Spleen (tissue), 11 donors: ENCODE data around the gene TJP1. TPM values are rescaled to one million over a fixed set of nuclear protein-coding genes. Genes with fewer than 3 reads are reported as not detected.

ENCODE experiments used
- DNase-seq: peaks from one replicate; pipeline ENCODE4 v3.0.0-alpha.2; 2020
- H3K27ac ChIP-seq, 8 donors: fragments of 200-600 bp; sonication (generic) in 7 of 8; 1 replicate in 4 of 8; 2 replicates in 4 of 8; pipeline versions ENCODE4 v1.5.0 to v1.8.0; 2016 to 2021; ENCODE audit warnings: inconsistent platforms in 4 of 8, mild to moderate bottlenecking in 4 of 8, moderate library complexity in 1 of 8
- H3K27me3 ChIP-seq, 7 donors: fragments of 200-600 bp; sonication (generic) in 6 of 7; replicated peaks in 1 of 7; 1 replicate in 4 of 7; 2 replicates in 3 of 7; pipeline versions ENCODE4 v1.5.0 to v1.8.0; 2016 to 2021; ENCODE audit warnings: inconsistent platforms in 3 of 7, mild to moderate bottlenecking in 1 of 7
- H3K36me3 ChIP-seq, 6 donors: fragments of 200-600 bp; sonication (generic) in 5 of 6; 1 replicate in 4 of 6; 2 replicates in 2 of 6; pipeline versions ENCODE4 v1.5.0 to v1.8.0; 2016 to 2021; ENCODE audit warnings: inconsistent platforms in 2 of 6
- H3K4me1 ChIP-seq, 6 donors: fragments of 200-600 bp; sonication (generic) in 5 of 6; 1 replicate in 3 of 6; 2 replicates in 3 of 6; pipeline versions ENCODE4 v1.5.0 to v1.8.0; 2016 to 2021; ENCODE audit warnings: inconsistent platforms in 3 of 6
- H3K4me3 ChIP-seq, 8 donors: fragments of 200-600 bp; sonication (generic) in 7 of 8; 1 replicate in 4 of 8; 2 replicates in 4 of 8; pipeline versions ENCODE4 v1.5.0 to v1.8.0; 2016 to 2021; ENCODE audit warnings: inconsistent platforms in 4 of 8, mild to moderate bottlenecking in 4 of 8, moderate library complexity in 2 of 8
- H3K9me3 ChIP-seq, 8 donors: fragments of 200-600 bp; sonication (generic) in 7 of 8; 1 replicate in 4 of 8; 2 replicates in 4 of 8; pipeline versions ENCODE4 v1.5.0 to v1.8.0; 2016 to 2021; ENCODE audit warnings: inconsistent platforms in 4 of 8
- POLR2A ChIP-seq, 3 donors: fragments of 450-650 bp; IDR thresholded peaks; one replicate each; pipeline ENCODE4 v1.5.1; 2017; ENCODE audit warnings: antibody characterized with exemption in 3 of 3, mild to moderate bottlenecking in 1 of 3
- POLR2AphosphoS5 ChIP-seq, 3 donors: sonication (generic); formaldehyde crosslinking; IDR thresholded peaks; one replicate each; pipeline ENCODE4 v1.5.1; 2017; ENCODE audit warnings: antibody characterized with exemption in 3 of 3
- WGBS, 5 donors: extraction: QIAGEN DNeasy Blood & Tissue Kit in 3 of 5; methylation state at CpG; one replicate each; pipeline versions ENCODE4 v1.1.5 to v1.1.7; 2013 to 2018; 5-methylcytosine and 5-hydroxymethylcytosine counted together
- intact Hi-C: fragments of 100-400 bp; cut with DNase I; formaldehyde crosslinking; loops from one replicate; pipeline ENCODE4 v1.15.0; 2023; ENCODE audit warnings: low total_unique reads
- polyA plus RNA-seq, 3 donors: library from polyadenylated mRNA; stranded (reverse); fragments of 200-250 nt; gene quantifications; one replicate each; pipeline ENCODE4 v1.2.1, GENCODE V29; 2013
- small RNA-seq, 4 donors: library from RNA; depleted of rRNA; stranded (forward); fragments of <200 nt; gene quantifications; one replicate each; pipeline ENCODE3, GENCODE V24; 2016
- total RNA-seq, 7 donors: library from RNA; depleted of rRNA in 3 of 7; stranded (reverse); fragments of >200 nt in 3 of 7; fragmentation: NEBNext Ultra II Directional in 4 of 7; extraction: Animal tissue kit (Norgen Biotek cat#: 25700) in 4 of 7; gene quantifications; one replicate each; pipeline versions ENCODE4 v1.1.0 to v1.2.1, GENCODE V29; 2016 to 2021
- TF ChIP-seq, protein P1 (sequence below), 11 experiments: fragments of 200-600 bp in 7 of 11; fragments of 450-650 bp in 4 of 11; sonication (generic) in 4 of 11; IDR thresholded peaks in 8 of 11; conservative IDR thresholded peaks in 3 of 11; 1 replicate in 7 of 11; 2 replicates in 4 of 11; pipeline versions ENCODE4 v1.4.0 to v1.8.0; 2016 to 2021; ENCODE audit warnings: antibody characterized with exemption in 11 of 11, inconsistent platforms in 4 of 11, mild to moderate bottlenecking in 1 of 11
- donor health status: healthy with polysubstance abuse.
- donor health status: DM: no; HTN: no; CAD: no; lungs with moderate emphysema.
- donor health status: DM: no; HTN: no; CAD: no.
- donor health status: Bipolar disorder and iron deficiency.
- donor health status: healthy.
- donor health status: DM: no; HTN: no; CAD: no.
- donor health status: DM: yes; HTN: yes; CAD: no.

The TJP1 gene
- total and polyA plus RNA-seq, 10 donors: 2.9 to 71.8 (median 49.7) TPM

DNA sequence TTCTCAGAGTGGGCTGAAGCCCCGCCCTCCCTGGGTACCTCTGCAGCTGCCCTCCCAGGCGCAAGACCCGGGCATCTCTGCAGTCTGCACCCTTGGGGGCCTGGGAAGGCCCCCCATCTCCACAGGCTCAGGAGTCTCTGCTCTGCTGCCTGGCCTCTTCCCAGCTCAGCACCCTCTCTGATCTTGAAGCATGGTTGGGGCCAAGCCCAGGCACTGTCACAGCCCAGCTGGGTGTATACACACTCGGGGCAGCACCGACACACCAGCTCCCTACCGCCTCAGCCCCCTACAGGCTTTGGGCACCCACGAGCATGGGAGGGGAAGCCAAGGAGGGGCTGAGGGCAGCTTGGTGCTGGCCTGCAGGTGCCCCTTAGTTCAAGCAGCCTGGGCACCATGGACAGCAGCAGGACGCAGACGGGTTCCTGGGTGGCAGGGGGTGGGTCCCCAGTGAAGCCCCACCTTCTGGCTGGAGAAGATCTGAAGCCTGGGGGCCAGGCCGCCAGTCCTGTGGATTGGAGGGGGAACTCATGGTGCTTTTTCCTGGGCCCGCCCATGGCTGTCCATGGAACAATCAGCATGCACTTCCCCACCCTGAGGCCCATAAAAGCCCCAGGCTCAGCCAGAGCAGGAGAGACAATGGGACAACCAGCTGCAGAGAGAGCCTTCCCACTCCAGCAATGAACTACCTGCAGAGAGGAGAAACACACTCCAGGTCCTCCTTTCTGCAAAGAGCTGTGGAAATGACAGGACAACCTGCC lies 170.6 kb downstream of the TJP1 start:
- TF ChIP-seq POLR2AphosphoS5 (IDR thresholded peaks at IDR 0.05) (no peak), POLR2A (IDR thresholded peaks at IDR 0.05) (no peak)
- TF ChIP-seq, protein P1, sequence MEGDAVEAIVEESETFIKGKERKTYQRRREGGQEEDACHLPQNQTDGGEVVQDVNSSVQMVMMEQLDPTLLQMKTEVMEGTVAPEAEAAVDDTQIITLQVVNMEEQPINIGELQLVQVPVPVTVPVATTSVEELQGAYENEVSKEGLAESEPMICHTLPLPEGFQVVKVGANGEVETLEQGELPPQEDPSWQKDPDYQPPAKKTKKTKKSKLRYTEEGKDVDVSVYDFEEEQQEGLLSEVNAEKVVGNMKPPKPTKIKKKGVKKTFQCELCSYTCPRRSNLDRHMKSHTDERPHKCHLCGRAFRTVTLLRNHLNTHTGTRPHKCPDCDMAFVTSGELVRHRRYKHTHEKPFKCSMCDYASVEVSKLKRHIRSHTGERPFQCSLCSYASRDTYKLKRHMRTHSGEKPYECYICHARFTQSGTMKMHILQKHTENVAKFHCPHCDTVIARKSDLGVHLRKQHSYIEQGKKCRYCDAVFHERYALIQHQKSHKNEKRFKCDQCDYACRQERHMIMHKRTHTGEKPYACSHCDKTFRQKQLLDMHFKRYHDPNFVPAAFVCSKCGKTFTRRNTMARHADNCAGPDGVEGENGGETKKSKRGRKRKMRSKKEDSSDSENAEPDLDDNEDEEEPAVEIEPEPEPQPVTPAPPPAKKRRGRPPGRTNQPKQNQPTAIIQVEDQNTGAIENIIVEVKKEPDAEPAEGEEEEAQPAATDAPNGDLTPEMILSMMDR (IDR thresholded peaks at IDR 0.05 in 8 of 11, conservative IDR thresholded peaks at IDR 0.05 in 3 of 11): no peak
- Histone ChIP-seq H3K27ac (no peak overlapping the region), H3K4me1 (no peaks in the 10 kb centered on the region), H3K9me3 (peaks cover 0 to 34% (median 16%) of the 10 kb centered on the region in 8 donors), H3K36me3 (no peaks in the 10 kb centered on the region), H3K27me3 (no peaks in the 10 kb centered on the region), H3K4me3 (no peak overlapping the region)
- WGBS, 5 donors: 73 to 91% (median 86%) methylated on average over 9 to 11 of the region's 11 CpGs
- intact Hi-C loops: no loop called here
- DNase-seq: no peak

Small RNAs within 50 kb of the gene (small RNA-seq; reads per million reads assigned to genes)
- 0 reads per million in 4 donors for gene HMGN2P5
